HTERT RPE-1 (cell line): ENCODE results near the gene DPP10.

Source experiments
- in situ Hi-C: fragments of 300-500 bp; cut with MboI; formaldehyde crosslinking; loops from 4 replicates; pipeline ENCODE4 v1.14.3; 2020; ENCODE audit warnings: low sequenced_read_pairs

The DPP10 gene

DNA sequence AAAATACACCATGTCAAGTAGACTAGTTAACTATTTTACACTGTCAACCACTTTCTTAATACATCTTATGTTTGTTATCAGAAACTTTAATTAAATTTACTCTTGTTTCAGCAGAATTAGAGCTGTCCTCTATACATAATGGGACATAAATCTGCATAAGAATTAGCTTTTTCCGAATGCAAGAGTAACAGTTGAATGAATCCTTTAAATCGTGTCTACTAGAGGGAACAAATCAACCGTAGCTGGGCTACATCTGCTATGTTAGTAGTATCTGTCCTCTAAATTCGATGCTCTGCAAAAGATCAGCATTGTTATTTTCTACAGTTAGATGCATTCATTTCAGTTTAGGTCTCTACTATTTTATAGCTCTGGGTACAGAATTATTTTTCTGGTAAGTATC is 1090.6 kb downstream of the DPP10 start:
- in situ Hi-C loops = no loop called here

GRCh38 chr2:115541814-115542213 is 1099.4 kb downstream of the DPP10 start:
- in situ Hi-C loops = no loop called here

DNA sequence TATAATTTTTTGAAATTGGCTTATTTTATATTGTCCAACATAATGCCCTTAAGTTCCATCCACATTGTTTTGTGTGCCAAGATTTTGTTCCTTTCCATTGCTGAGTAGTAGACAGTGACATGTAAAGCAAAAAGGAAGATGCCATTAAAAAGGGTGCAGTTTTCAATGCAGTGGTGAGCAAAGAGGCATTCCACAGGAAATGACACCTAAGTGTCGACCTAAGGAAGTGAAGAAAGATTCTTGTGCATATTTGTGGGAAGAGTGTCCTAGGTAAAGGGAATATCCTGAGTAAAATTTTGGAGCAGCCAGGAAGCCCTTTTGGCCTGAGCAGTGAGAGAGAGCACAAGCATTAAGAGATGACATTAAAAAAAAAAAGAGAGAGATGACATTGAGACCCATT is 1099.9 kb downstream of the DPP10 start:
- in situ Hi-C loops = no loop called here

DNA sequence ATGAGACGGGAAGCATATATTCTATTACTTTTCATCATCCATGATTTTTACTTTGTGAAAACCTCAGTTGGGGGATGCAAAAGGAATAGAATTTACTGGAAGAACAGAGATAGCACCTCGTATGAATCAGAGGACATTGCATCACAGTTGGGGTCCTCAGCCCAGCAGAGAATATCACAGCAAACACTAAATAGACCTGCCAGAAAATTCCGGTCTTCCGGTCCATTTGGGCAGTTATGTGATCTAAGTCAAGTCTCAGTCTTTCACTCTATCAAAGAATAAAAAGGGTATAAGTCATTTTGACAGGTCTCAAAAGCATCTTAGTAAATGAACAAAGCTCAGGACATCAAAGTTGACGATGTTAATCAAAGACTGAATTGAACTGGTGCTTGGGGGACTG is 1100.6 kb downstream of the DPP10 start:
- in situ Hi-C loops = no loop called here

DNA sequence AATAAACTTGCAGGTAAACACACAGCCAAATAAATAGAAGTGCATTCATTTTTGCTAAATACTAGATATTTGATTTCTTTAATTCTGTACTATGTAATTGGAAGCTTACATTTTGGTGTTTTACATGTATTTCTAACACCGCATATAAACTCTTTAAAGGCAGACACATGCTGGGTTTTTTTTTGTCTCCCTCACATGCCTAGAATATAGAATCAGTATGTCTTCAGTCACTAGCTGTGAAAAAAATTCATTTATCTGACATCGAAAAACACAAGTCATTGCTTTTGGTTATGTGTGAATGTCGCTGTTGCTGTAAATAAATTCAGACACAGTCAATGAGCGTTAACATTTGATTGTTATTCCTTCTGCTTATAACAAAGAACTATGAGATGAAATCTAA is 1101.0 kb downstream of the DPP10 start:
- in situ Hi-C loops = no loop called here

DNA sequence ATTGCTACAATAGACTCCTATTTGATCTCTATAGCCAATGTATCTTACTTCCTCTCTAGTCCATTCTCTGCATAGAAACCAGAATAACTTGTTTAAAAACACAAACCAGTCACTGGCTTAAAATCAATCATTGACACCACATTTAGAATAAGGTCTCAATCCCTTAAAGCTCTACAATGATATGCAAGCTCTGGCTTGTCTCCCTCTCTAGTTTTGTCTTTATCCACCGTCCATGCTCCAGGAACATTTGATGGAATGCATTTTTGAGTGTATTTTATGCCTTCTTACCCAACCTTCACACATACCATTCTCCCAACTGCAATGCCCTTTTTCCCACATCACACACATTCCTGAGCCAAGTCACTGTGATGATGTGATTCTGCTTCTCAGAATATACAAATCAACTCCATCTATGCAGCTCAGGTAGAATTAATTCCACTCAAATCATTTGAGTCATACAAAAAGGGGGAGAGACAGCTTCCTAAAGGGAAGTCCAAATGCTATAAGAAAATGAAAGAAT is 1107.2 kb downstream of the DPP10 start:
- in situ Hi-C loops = no loop called here

DNA sequence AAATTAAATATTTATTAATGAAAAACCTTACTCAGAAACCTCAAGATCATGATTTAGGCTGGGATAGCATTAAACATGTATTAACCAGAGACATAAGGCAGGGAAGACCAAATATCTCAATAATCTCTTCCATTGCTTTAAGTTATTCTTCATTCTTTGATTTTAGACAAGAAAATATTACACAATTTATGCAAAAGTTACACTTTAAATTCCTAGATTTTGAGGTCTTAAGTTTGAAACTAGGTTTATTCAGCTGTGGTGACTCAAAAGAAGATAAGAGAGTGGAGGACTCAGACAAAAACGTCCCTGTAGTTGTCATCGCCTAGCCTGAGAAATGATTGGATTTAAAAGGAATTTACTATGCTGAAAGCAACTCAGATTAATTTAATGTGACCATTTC is 1110.3 kb downstream of the DPP10 start:
- in situ Hi-C loops = no loop called here

DNA sequence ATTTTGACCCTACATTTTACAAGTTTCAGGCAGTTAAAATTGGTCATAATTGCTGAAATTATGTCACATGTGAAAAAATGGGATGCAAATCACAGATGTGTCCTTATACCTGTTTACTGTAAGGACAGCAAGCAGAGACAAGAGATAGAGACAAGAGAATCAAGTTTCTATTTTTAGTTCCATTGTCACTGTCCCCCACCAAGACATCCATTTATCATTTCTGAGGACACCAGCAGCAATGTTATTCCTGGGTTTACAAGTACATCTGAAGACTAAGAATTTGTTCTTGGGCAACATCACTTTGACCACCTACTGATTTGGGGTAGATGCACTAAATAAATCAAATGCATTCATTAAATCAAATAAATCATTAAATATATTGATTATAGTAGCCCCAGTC is 1111.7 kb downstream of the DPP10 start:
- in situ Hi-C loops = no loop called here

DNA sequence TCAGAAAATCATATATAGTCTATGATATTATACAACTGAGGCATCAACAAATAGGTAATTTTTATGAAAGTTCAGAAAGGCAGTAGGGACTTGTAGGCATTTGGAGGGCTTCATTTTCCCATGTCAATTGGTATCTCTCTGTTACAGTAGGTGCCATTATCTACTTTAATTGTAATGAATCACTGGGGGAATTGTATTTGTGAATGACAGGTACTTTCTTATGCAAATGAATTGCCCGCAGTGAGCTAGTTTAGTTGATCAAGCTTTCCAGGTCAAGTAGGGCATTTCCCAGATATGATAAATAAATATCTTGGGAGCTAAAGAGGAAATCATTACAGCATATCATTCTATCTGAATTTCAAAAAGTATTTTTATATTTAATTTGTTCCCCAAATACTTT is 1116.3 kb downstream of the DPP10 start:
- in situ Hi-C loops = no loop called here

DNA sequence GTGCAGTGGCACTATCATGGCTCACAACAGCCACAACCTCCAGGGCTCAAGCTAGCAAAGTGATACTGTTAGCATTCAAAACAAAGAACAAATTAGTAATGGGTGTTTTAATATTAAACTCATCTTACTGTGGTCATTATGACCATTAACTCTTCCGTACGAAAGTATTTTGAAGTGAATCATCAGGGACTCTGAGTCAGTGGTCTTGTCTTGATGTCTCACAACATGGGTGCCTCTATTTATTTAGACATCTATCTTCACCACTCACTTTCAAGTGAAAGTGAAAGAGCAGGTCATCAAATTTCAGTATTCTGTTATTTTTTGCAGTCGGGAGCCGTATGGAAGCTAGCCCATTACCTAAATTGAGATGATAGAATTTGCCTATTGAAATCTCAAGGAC is 1118.2 kb downstream of the DPP10 start:
- in situ Hi-C loops = no loop called here

DNA sequence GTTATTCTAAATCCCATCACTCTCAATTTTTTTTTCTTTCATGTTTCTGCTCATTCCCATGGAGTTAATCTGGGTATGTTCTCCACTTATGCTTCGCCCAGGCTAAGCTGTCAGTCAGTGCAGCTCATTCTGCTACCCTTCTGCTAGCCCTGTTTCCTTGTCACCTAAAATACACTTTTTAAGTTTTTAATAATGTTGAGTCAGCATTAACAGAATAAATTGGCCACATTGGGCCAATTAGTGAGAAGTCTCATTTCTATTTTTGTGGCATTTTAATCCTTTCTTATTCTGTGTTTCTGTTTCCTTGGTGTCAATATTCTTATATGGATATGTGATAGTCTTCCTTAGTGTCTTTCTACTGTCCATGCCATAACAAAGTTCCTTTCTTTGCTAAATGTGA is 1126.2 kb downstream of the DPP10 start:
- in situ Hi-C loops = no loop called here

- in situ Hi-C loops = no loop called here
These were observed 1127.1 kb downstream of the DPP10 start for GRCh38 chr2:115569547-115569946.

DNA sequence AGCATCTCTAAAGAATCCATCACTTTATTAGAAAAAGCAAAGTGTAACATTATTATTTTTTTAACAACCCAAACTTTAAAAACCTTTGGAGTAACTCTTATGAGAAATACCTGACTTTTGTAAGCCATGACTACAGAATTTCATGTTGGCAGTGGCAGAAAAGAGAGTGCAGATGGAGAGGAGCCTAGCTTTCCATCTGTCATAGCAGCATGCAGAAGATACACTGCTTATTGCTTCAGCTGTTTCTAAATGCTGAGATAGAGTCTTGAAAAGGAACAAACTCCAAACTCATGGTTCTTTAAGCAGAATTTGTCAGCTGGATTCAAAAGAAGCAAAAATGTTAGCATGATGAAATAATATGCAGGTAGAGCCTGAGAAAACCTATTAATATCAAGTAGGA is 1130.3 kb downstream of the DPP10 start:
- in situ Hi-C loops = no loop called here

DNA sequence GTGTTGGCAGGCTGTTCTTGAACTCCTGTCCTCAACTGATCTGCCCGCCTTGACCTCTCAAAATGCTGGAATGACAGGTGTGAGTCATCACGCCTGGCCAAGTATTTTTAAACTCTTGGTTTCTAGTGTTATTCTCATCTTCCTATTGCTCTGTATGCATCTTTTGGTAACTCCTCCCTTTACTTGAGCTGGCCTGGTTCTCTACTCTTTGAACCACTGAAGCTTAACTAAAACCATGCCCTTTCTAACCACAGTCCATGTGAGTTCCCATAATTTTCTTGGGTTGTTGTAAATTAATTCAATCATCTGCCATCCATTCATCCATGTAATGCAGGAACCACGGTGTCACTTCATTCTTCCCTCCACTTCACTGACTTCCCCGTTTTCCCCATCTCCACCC is 1131.3 kb downstream of the DPP10 start:
- in situ Hi-C loops = no loop called here

DNA sequence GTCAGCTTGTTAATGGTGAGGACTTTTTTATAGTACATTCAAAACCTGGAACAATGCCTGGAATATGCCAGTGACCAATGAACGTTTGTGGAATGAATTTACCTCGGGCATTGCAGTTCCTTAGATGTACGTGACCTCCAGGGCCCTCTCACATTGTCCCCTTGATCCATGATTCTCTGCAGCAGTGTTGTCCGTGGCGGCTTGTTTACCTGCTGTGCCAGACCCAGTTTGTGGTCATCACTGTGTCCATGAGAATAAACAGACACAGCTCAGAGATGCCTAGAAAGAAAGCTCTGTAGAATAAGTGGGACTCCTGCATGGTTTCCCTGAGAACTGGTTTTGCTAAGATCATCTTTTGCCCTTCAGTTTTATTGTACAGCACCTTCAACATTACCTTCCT is 1132.2 kb downstream of the DPP10 start:
- in situ Hi-C loops = no loop called here

DNA sequence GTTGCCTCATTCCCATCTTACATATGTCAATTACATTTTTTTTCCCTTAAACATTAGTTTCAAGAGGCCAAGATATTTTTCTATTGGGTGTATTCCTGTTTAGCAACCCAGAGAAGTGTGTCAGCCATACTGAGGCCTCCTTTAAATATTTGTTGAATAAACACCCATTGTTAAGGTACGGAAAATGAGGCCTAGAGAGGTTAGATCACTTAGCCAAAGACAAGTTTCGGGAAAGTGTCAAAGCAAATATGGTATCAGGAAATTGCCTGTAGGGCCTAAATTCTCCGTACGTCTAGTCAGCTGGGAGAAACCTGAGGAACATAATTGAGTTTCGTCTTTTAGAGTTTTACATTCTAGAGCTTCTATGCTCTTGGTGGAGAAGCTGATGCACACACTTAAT is 1138.3 kb downstream of the DPP10 start:
- in situ Hi-C loops = no loop called here

GRCh38 chr2:115584507-115584906 is 1142.1 kb downstream of the DPP10 start:
- in situ Hi-C loops = no loop called here

- in situ Hi-C loops = no loop called here
These were observed 1154.4 kb downstream of the DPP10 start for GRCh38 chr2:115596659-115597375.

DNA sequence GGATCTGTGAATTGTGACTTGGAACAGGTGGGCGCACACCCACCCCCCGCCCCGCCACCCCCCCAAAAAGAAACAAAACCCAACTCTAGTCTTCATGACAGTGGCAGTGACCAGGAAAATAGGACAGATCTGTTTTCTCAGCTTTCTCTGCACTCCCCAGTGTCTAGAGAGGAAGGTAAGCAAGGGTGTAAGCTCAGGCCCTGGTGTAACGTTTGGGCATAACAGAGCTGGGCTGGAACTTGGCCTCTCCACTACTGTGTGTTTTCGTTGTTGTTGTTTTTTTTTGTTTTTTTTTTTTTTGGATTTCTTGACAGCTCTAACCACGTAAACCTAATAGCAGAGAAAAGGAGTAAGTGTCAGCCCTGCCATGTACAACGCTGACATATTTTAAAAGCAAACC is 1160.8 kb downstream of the DPP10 start:
- in situ Hi-C loops = no loop called here

DNA sequence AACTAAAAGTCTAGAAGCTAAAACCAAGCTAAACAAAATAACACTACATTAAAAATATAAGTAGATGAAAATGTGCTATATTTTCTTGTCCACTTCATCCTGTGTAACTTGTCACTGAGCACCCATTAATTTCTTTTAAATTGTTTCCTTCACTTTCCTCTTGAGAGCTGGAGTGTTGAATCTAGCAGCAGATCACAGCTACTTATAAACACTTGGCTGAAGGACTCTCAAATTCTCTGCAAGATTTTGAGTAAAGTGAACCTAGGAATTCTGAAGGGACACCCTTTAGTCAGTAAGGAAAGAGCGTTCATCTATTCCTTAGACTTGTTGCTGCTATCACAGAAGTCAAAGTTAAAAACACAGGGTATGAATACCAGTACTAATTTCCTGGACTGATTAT is 1163.9 kb downstream of the DPP10 start:
- in situ Hi-C loops = no loop called here

- in situ Hi-C loops = no loop called here
These were observed 1167.5 kb downstream of the DPP10 start for GRCh38 chr2:115609978-115610377.

DNA sequence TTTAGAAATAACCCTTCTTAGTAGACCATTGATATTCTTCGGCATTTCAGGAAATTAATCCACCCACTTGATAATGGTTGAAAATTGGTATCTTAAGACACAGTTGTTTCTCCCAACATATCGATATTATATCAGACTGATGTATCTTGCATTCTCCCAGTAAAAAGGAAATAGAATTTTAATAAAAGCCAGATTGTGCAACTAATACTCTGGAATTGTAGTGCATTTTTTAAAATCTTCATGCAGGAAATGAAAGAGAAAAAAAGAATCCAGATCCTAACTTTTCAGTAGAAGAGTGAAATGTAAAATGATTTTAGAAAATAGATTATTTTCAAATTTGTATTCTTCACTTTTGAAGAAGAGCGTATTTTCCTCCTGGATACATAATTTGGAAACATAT is 1168.4 kb downstream of the DPP10 start:
- in situ Hi-C loops = no loop called here

DNA sequence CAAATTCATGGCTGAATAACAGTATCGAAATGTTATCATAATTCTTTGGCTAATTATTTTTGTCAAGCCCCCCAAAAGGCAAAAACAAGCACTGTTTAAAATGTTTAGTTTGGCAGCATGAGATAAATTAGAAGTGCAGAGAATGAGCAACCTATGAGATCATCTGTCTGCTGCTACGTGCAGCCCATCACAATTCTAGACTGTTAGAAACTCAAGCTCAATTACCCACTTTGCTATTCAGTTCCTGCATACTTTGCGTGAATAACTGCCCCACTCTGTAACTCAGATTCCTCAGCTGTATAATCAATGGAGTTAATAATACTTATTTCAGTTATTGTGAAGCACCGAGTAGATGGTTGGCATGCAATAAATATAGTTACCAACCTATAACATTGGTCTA is 1181.9 kb downstream of the DPP10 start:
- in situ Hi-C loops = no loop called here
